Rectal smooth muscle tissue (tissue), 1 donor: ENCODE results near the gene FMNL3.

Experiments used
- H3K27ac ChIP-seq: one replicate; pipeline ENCODE4 v1.7.0; 2013; ENCODE audit warnings: low read depth, low read length, inconsistent platforms
- H3K27me3 ChIP-seq: one replicate; pipeline ENCODE4 v1.7.0; 2013; ENCODE audit warnings: low read length; ENCODE audit not compliant: control insufficient read depth, insufficient read depth
- H3K36me3 ChIP-seq: one replicate; pipeline ENCODE4 v1.7.0; 2013; ENCODE audit warnings: low read length; ENCODE audit not compliant: control insufficient read depth, insufficient read depth
- H3K4me1 ChIP-seq: one replicate; pipeline ENCODE4 v1.7.0; 2013; ENCODE audit warnings: low read length; ENCODE audit not compliant: control insufficient read depth, insufficient read depth
- H3K4me3 ChIP-seq: one replicate; pipeline ENCODE4 v1.7.0; 2013; ENCODE audit warnings: low read length
- H3K9ac ChIP-seq: one replicate; pipeline ENCODE4 v1.7.0; 2013; ENCODE audit warnings: low read length

FMNL3 gene

GRCh38 chr12:49626836-49627235 lies 80.4 kb downstream of the FMNL3 start:
- Histone ChIP-seq H3K4me3 (no peak overlapping the region), H3K4me1 (peaks cover 8% of the 10 kb centered on the region), H3K9ac (no peak overlapping the region), H3K27ac (no peak overlapping the region), H3K27me3 (no peaks in the 10 kb centered on the region), H3K36me3 (no peaks in the 10 kb centered on the region)

- Histone ChIP-seq H3K27me3 (no peaks in the 10 kb centered on the region), H3K9ac (no peak overlapping the region), H3K4me1 (peaks cover 11% of the 10 kb centered on the region), H3K27ac (no peak overlapping the region), H3K36me3 (no peaks in the 10 kb centered on the region), H3K4me3 (no peak overlapping the region)
Measured at GRCh38 chr12:49626169-49626835, 80.9 kb downstream of the FMNL3 start.

- H3K36me3 ChIP-seq, result no peaks in the 10 kb centered on the region
- peaks cover 11% of the 10 kb centered on the region for H3K4me1 ChIP-seq
- no peak overlapping the region for H3K4me3 ChIP-seq
- no peak overlapping the region for H3K27ac ChIP-seq
- H3K9ac ChIP-seq, result no peak overlapping the region
- no peaks in the 10 kb centered on the region for H3K27me3 ChIP-seq
Measured at GRCh38 chr12:49624921-49625577, 82.2 kb downstream of the FMNL3 start.

GRCh38 chr12:49623142-49623904 lies 83.9 kb downstream of the FMNL3 start, which contains the start of gene PRPF40B:
TSS of gene PRPF40B (plus strand) at chr12:49623561. CDS start at chr12:49623591, 30 bp downstream.
- no peaks in the 10 kb centered on the region for H3K27me3 ChIP-seq
- H3K27ac ChIP-seq, result peak within 1 kb of the TSS; percentile 94
- H3K9ac ChIP-seq, result peak within 1 kb of the TSS; percentile 78
- peak within 1 kb of the TSS; percentile 87 for H3K4me3 ChIP-seq
- no peaks in the 10 kb centered on the region for H3K36me3 ChIP-seq
- H3K4me1 ChIP-seq, result peaks cover 11% of the 10 kb centered on the region

GRCh38 chr12:49622501-49623141 lies 84.6 kb downstream of the FMNL3 start:
- Histone ChIP-seq H3K27me3 (no peaks in the 10 kb centered on the region), H3K9ac (peak overlapping the region; percentile 78), H3K36me3 (no peaks in the 10 kb centered on the region), H3K27ac (peak overlapping the region; percentile 94), H3K4me3 (peak overlapping the region; percentile 87), H3K4me1 (peaks cover 11% of the 10 kb centered on the region)

GRCh38 chr12:49621651-49622500 lies 85.3 kb downstream of the FMNL3 start:
- Histone ChIP-seq H3K27me3 (no peaks in the 10 kb centered on the region), H3K36me3 (no peaks in the 10 kb centered on the region), H3K4me3 (peak overlapping the region; percentile 87), H3K4me1 (peaks cover 11% of the 10 kb centered on the region), H3K27ac (peak overlapping the region; percentile 94), H3K9ac (peak overlapping the region; percentile 78)

GRCh38 chr12:49619286-49619685 lies 87.9 kb downstream of the FMNL3 start:
- H3K27ac ChIP-seq, result no peak overlapping the region
- H3K4me3 ChIP-seq, result no peak overlapping the region
- peaks cover 11% of the 10 kb centered on the region for H3K4me1 ChIP-seq
- H3K27me3 ChIP-seq, result no peaks in the 10 kb centered on the region
- no peaks in the 10 kb centered on the region for H3K36me3 ChIP-seq
- H3K9ac ChIP-seq, result no peak overlapping the region

GRCh38 chr12:49618576-49618975 lies 88.6 kb downstream of the FMNL3 start:
- Histone ChIP-seq H3K36me3 (no peaks in the 10 kb centered on the region), H3K27ac (no peak overlapping the region), H3K9ac (no peak overlapping the region), H3K4me1 (peaks cover 11% of the 10 kb centered on the region), H3K27me3 (no peaks in the 10 kb centered on the region), H3K4me3 (no peak overlapping the region)

- Histone ChIP-seq H3K36me3 (no peaks in the 10 kb centered on the region), H3K4me1 (peaks cover 2% of the 10 kb centered on the region), H3K27ac (no peak overlapping the region), H3K9ac (no peak overlapping the region), H3K4me3 (no peak overlapping the region), H3K27me3 (no peaks in the 10 kb centered on the region)
Measured at GRCh38 chr12:49616533-49617219, 90.5 kb downstream of the FMNL3 start.

GRCh38 chr12:49615725-49616124 lies 91.5 kb downstream of the FMNL3 start:
- H3K9ac ChIP-seq, result no peak overlapping the region
- H3K27me3 ChIP-seq, result no peaks in the 10 kb centered on the region
- H3K36me3 ChIP-seq, result no peaks in the 10 kb centered on the region
- no peak overlapping the region for H3K27ac ChIP-seq
- no peak overlapping the region for H3K4me3 ChIP-seq
- no peaks in the 10 kb centered on the region for H3K4me1 ChIP-seq

GRCh38 chr12:49612210-49612609 lies 95.0 kb downstream of the FMNL3 start:
- H3K9ac ChIP-seq, result no peak overlapping the region
- no peaks in the 10 kb centered on the region for H3K4me1 ChIP-seq
- no peak overlapping the region for H3K4me3 ChIP-seq
- H3K27ac ChIP-seq, result no peak overlapping the region
- no peaks in the 10 kb centered on the region for H3K27me3 ChIP-seq
- no peaks in the 10 kb centered on the region for H3K36me3 ChIP-seq
